ENCODE measurements around the gene IHH. TPM values are rescaled to one million over a fixed set of nuclear protein-coding genes. Genes with fewer than 3 reads are reported as not detected.

The IHH gene
- total RNA-seq, 6 experiments from 2014 or later = 0.42 to 3.9 (median 1.1) TPM

GRCh38 chr2:219021591-219021990 lies 39.1 kb downstream of the IHH start:
- DNase-seq (no peak), ATAC-seq (no peak)
- Histone ChIP-seq H3K27me3 (no peaks in the 10 kb centered on the region), H3K9me3 (no peaks in the 10 kb centered on the region), H3K4me3 (no peak overlapping the region), H3K36me3 (no peaks in the 10 kb centered on the region), H3K4me1 (no peaks in the 10 kb centered on the region), H3K27ac (no peak overlapping the region)
- WGBS (ENCODE audit: insufficient coverage, low coverage, low lambda C conversion rate, missing lambda C conversion rate) = no CpG with 5 or more reads among the region's 9 CpGs
- intact Hi-C loops (cut with DNase I) = loop anchor here in 1 of 2 donors (10.0 kb wide), 1 partner anchor 273 kb away; no protein-coding TSS in a partner anchor
- TF ChIP-seq POLR2A (IDR thresholded peaks at IDR 0.05) = no peak
- TF ChIP-seq CTCF (IDR thresholded peaks at IDR 0.05) = no peak

- Histone ChIP-seq H3K4me3 (no peak overlapping the region), H3K36me3 (no peaks in the 10 kb centered on the region), H3K9me3 (no peaks in the 10 kb centered on the region), H3K4me1 (no peaks in the 10 kb centered on the region), H3K27me3 (no peaks in the 10 kb centered on the region), H3K27ac (no peak overlapping the region)
- ATAC-seq (peak in 1 of 4 donors; percentile 23), DNase-seq (no peak)
- WGBS (ENCODE audit: insufficient coverage, low coverage, low lambda C conversion rate, missing lambda C conversion rate) = 64% methylated on average over 3 of the region's 11 CpGs
- intact Hi-C loops (cut with DNase I) = loop anchor here in 1 of 2 donors (10.0 kb wide), 1 partner anchor 274 kb away; no protein-coding TSS in a partner anchor
- TF ChIP-seq POLR2A (IDR thresholded peaks at IDR 0.05) = no peak
- no peak for TF ChIP-seq CTCF (IDR thresholded peaks at IDR 0.05)
Measured at GRCh38 chr2:219020604-219021365, 39.9 kb downstream of the IHH start.

GRCh38 chr2:219019436-219019835 lies 41.3 kb downstream of the IHH start:
- Histone ChIP-seq H3K9me3 (no peaks in the 10 kb centered on the region), H3K4me3 (no peak overlapping the region), H3K27ac (no peak overlapping the region), H3K27me3 (no peaks in the 10 kb centered on the region), H3K4me1 (no peaks in the 10 kb centered on the region), H3K36me3 (no peaks in the 10 kb centered on the region)
- TF ChIP-seq CTCF (IDR thresholded peaks at IDR 0.05) = no peak
- TF ChIP-seq POLR2A (IDR thresholded peaks at IDR 0.05) = no peak
- 70% methylated on average over 2 of the region's 6 CpGs for WGBS (ENCODE audit: insufficient coverage, low coverage, low lambda C conversion rate, missing lambda C conversion rate)
- DNase-seq = no peak
- intact Hi-C loops (cut with DNase I) = no loop called here
- ATAC-seq = no peak

GRCh38 chr2:219018726-219019125 lies 42.0 kb downstream of the IHH start:
- no peaks in the 10 kb centered on the region for H3K4me1 ChIP-seq
- no peak overlapping the region for H3K27ac ChIP-seq
- intact Hi-C loops (cut with DNase I) = no loop called here
- no peaks in the 10 kb centered on the region for H3K27me3 ChIP-seq
- no peak for DNase-seq
- WGBS (ENCODE audit: insufficient coverage, low coverage, low lambda C conversion rate, missing lambda C conversion rate) = no CpG with 5 or more reads among the region's 10 CpGs
- TF ChIP-seq POLR2A (IDR thresholded peaks at IDR 0.05) (no peak), CTCF (IDR thresholded peaks at IDR 0.05) (no peak)
- H3K9me3 ChIP-seq = no peaks in the 10 kb centered on the region
- H3K4me3 ChIP-seq = no peak overlapping the region
- no peak for ATAC-seq
- H3K36me3 ChIP-seq = no peaks in the 10 kb centered on the region

Measured in right lobe of liver (tissue), 6 donors.